CD4-positive, alpha-beta T cell treated with Interleukin-2 at 100 ng/mL for 4 hours (primary cell): ENCODE data around the gene TMC7.
"Not testable (repeated sequence)": the region's sequence is repeated elsewhere in the genome, so short reads cannot be mapped to it uniquely, and the experiment has no call there.

Experiments
- DNase-seq: peaks from one replicate; pipeline ENCODE4 v3.0.0-alpha.2; 2020; ENCODE audit warnings: low spot score

Gene TMC7

GRCh38 chr16:18984435-18985005 is 786 bp downstream of the TMC7 start:
- DNase-seq, result no peak

GRCh38 chr16:18985256-18985655 is 1.5 kb downstream of the TMC7 start:
- DNase-seq, result not testable (repeated sequence)

GRCh38 chr16:18991731-18992130 is 8.0 kb downstream of the TMC7 start:
- not testable (repeated sequence) for DNase-seq

GRCh38 chr16:18993531-18993930 is 9.8 kb downstream of the TMC7 start:
- DNase-seq, result not testable (repeated sequence)

- DNase-seq, result not testable (repeated sequence)
Measured at GRCh38 chr16:18994181-18994580, 10.4 kb downstream of the TMC7 start.

- DNase-seq, result not testable (repeated sequence)
Measured at GRCh38 chr16:18995406-18995805, 11.7 kb downstream of the TMC7 start.

GRCh38 chr16:18996536-18996935 is 12.8 kb downstream of the TMC7 start:
- not testable (repeated sequence) for DNase-seq

GRCh38 chr16:18997001-18997400 is 13.3 kb downstream of the TMC7 start:
- not testable (repeated sequence) for DNase-seq

GRCh38 chr16:18999045-18999393 is 15.3 kb downstream of the TMC7 start:
- DNase-seq, result no peak

- no peak for DNase-seq
Measured at GRCh38 chr16:19001788-19002187, 18.1 kb downstream of the TMC7 start.

- no peak for DNase-seq
Measured at GRCh38 chr16:19003935-19004334, 20.2 kb downstream of the TMC7 start.

- no peak for DNase-seq
Measured at GRCh38 chr16:19005561-19006445, 22.1 kb downstream of the TMC7 start.

- DNase-seq, result no peak
Measured at GRCh38 chr16:19006446-19007315, 22.9 kb downstream of the TMC7 start.

- no peak for DNase-seq
Measured at GRCh38 chr16:19008245-19009169, 24.8 kb downstream of the TMC7 start.

- no peak for DNase-seq
Measured at GRCh38 chr16:19011169-19011731, 27.5 kb downstream of the TMC7 start.

GRCh38 chr16:19014461-19014860 is 30.7 kb downstream of the TMC7 start:
- no peak for DNase-seq

GRCh38 chr16:19017179-19017578 is 33.4 kb downstream of the TMC7 start:
- DNase-seq, result no peak

- DNase-seq, result no peak
Measured at GRCh38 chr16:19020689-19021088, 37.0 kb downstream of the TMC7 start.

- no peak for DNase-seq
Measured at GRCh38 chr16:19021747-19022146, 38.0 kb downstream of the TMC7 start.

- DNase-seq, result no peak
Measured at GRCh38 chr16:19027416-19027815, 43.7 kb downstream of the TMC7 start.

GRCh38 chr16:19029980-19030379 is 46.2 kb downstream of the TMC7 start:
- no peak for DNase-seq
